Neuronal stem cell (in vitro differentiated cells): ENCODE results near the gene PLXDC1.

ENCODE experiments used
- DNase-seq: peaks from one replicate; pipeline ENCODE4 v3.0.0-alpha.2; 2013; ENCODE audit warnings: low spot score
- H2AFZ ChIP-seq: one replicate; pipeline ENCODE4 v1.6.1; 2013; ENCODE audit warnings: mild to moderate bottlenecking, low read length, inconsistent platforms
- H2AK5ac ChIP-seq: 2 replicates; pipeline ENCODE4 v1.6.1; 2013; ENCODE audit warnings: low read depth, mild to moderate bottlenecking, inconsistent platforms, low read length, moderate library complexity, mixed read lengths
- H2BK120ac ChIP-seq: 2 replicates; pipeline ENCODE4 v1.6.1; 2013; ENCODE audit warnings: low read depth, mild to moderate bottlenecking, inconsistent platforms, low read length, moderate library complexity, mixed read lengths
- H2BK12ac ChIP-seq: one replicate; pipeline ENCODE4 v1.6.1; 2013; ENCODE audit warnings: low read length, inconsistent platforms
- H2BK15ac ChIP-seq: 2 replicates; pipeline ENCODE4 v1.6.1; 2013; ENCODE audit warnings: mild to moderate bottlenecking, low read length, inconsistent platforms, mixed read lengths
- H2BK5ac ChIP-seq: one replicate; pipeline ENCODE4 v1.6.1; 2013; ENCODE audit warnings: inconsistent platforms, mild to moderate bottlenecking, low read length, moderate library complexity
- H3K14ac ChIP-seq: one replicate; pipeline ENCODE4 v1.6.1; 2013; ENCODE audit warnings: low read length, inconsistent platforms
- H3K18ac ChIP-seq: 2 replicates; pipeline ENCODE4 v1.6.1; 2013; ENCODE audit warnings: low read length, inconsistent platforms
- H3K23ac ChIP-seq: 2 replicates; pipeline ENCODE4 v1.6.1; 2013; ENCODE audit warnings: low read depth, mild to moderate bottlenecking, mixed read lengths, low read length, inconsistent platforms; ENCODE audit not compliant: poor library complexity
- H3K27ac ChIP-seq: replicated peaks from 3 replicates; pipeline ENCODE4 v1.5.1; 2013; ENCODE audit warnings: low read length, inconsistent platforms
- H3K27me3 ChIP-seq, 3 experiments: 2 replicates each; pipeline ENCODE4 v1.6.1; 2013; ENCODE audit warnings: low read length in 3 of 3, mild to moderate bottlenecking in 2 of 3, inconsistent platforms in 1 of 3, low read depth in 1 of 3, mixed read lengths in 1 of 3, moderate library complexity in 1 of 3; ENCODE audit not compliant: control insufficient read depth in 3 of 3, insufficient read depth in 3 of 3
- H3K36me3 ChIP-seq, 2 donors: replicated peaks in 1 of 2; 2 replicates each; pipeline ENCODE4 v1.6.1; 2013; ENCODE audit warnings: low read length in 2 of 2; ENCODE audit not compliant: control insufficient read depth in 2 of 2, insufficient read depth in 2 of 2
- H3K4ac ChIP-seq: 2 replicates; pipeline ENCODE4 v1.6.1; 2013; ENCODE audit warnings: inconsistent platforms, mild to moderate bottlenecking, low read length, moderate library complexity
- H3K4me1 ChIP-seq, 2 donors: 1 replicate in 1 of 2; 2 replicates in 1 of 2; pipeline ENCODE4 v1.6.1; 2013; ENCODE audit warnings: low read length in 2 of 2, low read depth in 1 of 2; ENCODE audit not compliant: control insufficient read depth in 2 of 2, insufficient read depth in 1 of 2
- H3K4me2 ChIP-seq: one replicate; pipeline ENCODE4 v1.6.1; 2013; ENCODE audit warnings: mild to moderate bottlenecking, low read length, inconsistent platforms; ENCODE audit not compliant: insufficient read depth, poor library complexity, severe bottlenecking
- H3K4me3 ChIP-seq, 2 donors: 2 replicates each; pipeline ENCODE4 v1.5.1; 2013; ENCODE audit warnings: low read length in 2 of 2, mild to moderate bottlenecking in 2 of 2, inconsistent platforms in 1 of 2, moderate library complexity in 1 of 2
- H3K79me1 ChIP-seq: one replicate; pipeline ENCODE4 v1.6.1; 2013; ENCODE audit warnings: low read depth, mild to moderate bottlenecking, inconsistent platforms, low read length, moderate library complexity
- H3K9ac ChIP-seq: one replicate; pipeline ENCODE4 v1.6.1; 2013; ENCODE audit warnings: mild to moderate bottlenecking, low read depth, low read length, inconsistent platforms; ENCODE audit not compliant: poor library complexity
- H3K9me3 ChIP-seq, 2 donors: replicated peaks in 1 of 2; 2 replicates each; pipeline versions ENCODE3 to v1.6.1; 2013; ENCODE audit warnings: low read length in 2 of 2, mild to moderate bottlenecking in 2 of 2, inconsistent platforms in 1 of 2, low read depth in 1 of 2, mixed read lengths in 1 of 2, moderate library complexity in 1 of 2; ENCODE audit not compliant: control insufficient read depth in 2 of 2, insufficient read depth in 1 of 2
- H4K8ac ChIP-seq: one replicate; pipeline ENCODE4 v1.6.1; 2013; ENCODE audit warnings: low read depth, mild to moderate bottlenecking, inconsistent platforms, low read length, moderate library complexity
- H4K91ac ChIP-seq: one replicate; pipeline ENCODE4 v1.6.1; 2013; ENCODE audit warnings: low read length, low read depth, mild to moderate bottlenecking, inconsistent platforms; ENCODE audit not compliant: poor library complexity
- whole genome bisulfite sequencing, 2 donors: extraction: QIAGEN DNeasy Blood & Tissue Kit; methylation state at CpG; one replicate each; pipeline ENCODE4 v1.1.7; 2013; ENCODE audit warnings: missing lambda C conversion rate in 2 of 2, mixed read lengths in 1 of 2; ENCODE audit not compliant: insufficient read length in 2 of 2, insufficient replicate concordance in 1 of 2; ENCODE audit errors: extremely low coverage in 2 of 2; 5-methylcytosine and 5-hydroxymethylcytosine counted together

PLXDC1 gene

GRCh38 chr17:39090908-39091665 lies 60.4 kb downstream of the PLXDC1 start:
- H3K18ac ChIP-seq: no peak overlapping the region
- H3K14ac ChIP-seq: no peak overlapping the region
- no peak for DNase-seq

DNA sequence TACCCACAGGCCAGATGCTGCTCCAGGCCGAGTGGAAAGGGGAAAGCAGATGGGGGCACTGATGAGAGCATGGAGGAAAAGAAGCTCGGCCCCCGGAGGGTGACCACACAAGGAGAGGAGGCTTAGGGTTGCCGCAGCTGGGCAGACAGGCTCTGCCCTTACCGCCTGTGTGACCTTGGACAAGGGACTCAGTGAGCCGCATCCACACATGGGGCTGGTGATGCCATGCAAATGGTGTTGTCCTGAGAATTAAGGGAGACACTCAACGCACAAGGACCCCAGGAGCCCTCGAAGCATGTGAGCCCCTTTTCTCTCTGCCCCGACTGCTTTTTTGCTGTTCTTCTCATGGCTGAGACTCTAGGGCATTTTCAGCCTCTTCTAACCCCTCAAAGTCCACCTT lies 61.0 kb downstream of the PLXDC1 start:
- H3K18ac ChIP-seq: peak overlapping the region; percentile 46
- no peaks in the 10 kb centered on the region for H3K36me3 ChIP-seq
- no peak overlapping the region for H3K4me2 ChIP-seq
- H2BK15ac ChIP-seq: peak overlapping the region; percentile 30
- H3K23ac ChIP-seq: no peak overlapping the region
- no peak overlapping the region for H3K4me3 ChIP-seq
- H2BK12ac ChIP-seq: no peak overlapping the region
- no peak overlapping the region for H3K9ac ChIP-seq
- peaks cover 0 to 4% of the 10 kb centered on the region in 2 donors for H3K4me1 ChIP-seq
- no peak overlapping the region for H2AFZ ChIP-seq
- H3K14ac ChIP-seq: no peak overlapping the region
- H2BK120ac ChIP-seq: peak overlapping the region; percentile 20
- no peak overlapping the region for H3K27ac ChIP-seq
- DNase-seq: no peak
- no peaks in the 10 kb centered on the region for H3K79me1 ChIP-seq
- WGBS, 2 donors: no CpG with 5 or more reads among the region's 9 CpGs
- no peak overlapping the region for H4K8ac ChIP-seq
- H3K9me3 ChIP-seq: peaks cover 0 to 2% of the 10 kb centered on the region in 2 donors
- no peaks in the 10 kb centered on the region for H3K27me3 ChIP-seq
- no peak overlapping the region for H3K4ac ChIP-seq
- H2BK5ac ChIP-seq: peak overlapping the region; percentile 0
- H4K91ac ChIP-seq: no peak overlapping the region
- peak overlapping the region; percentile 58 for H2AK5ac ChIP-seq

More at GRCh38 chr17:39090908-39091665, 60.4 kb downstream of the PLXDC1 start:
- Histone ChIP-seq H3K36me3 (no peaks in the 10 kb centered on the region), H2AFZ (no peak overlapping the region), H2AK5ac (no peak overlapping the region), H2BK120ac (no peak overlapping the region), H3K23ac (no peak overlapping the region), H3K27me3 (no peaks in the 10 kb centered on the region), H3K4me1 (peaks cover 0 to 4% of the 10 kb centered on the region in 2 donors), H4K8ac (no peak overlapping the region), H2BK12ac (no peak overlapping the region), H3K4me3 (no peak overlapping the region), H3K4ac (no peak overlapping the region), H3K9me3 (peaks cover 0 to 2% of the 10 kb centered on the region in 2 donors), H2BK15ac (no peak overlapping the region), H3K79me1 (no peaks in the 10 kb centered on the region), H4K91ac (no peak overlapping the region), H2BK5ac (peak overlapping the region; percentile 0), H3K27ac (no peak overlapping the region), H3K4me2 (no peak overlapping the region), H3K9ac (peak overlapping the region; percentile 53)
- no CpG with 5 or more reads among the region's 15 CpGs for WGBS, 2 donors

- H2BK120ac ChIP-seq: no peak overlapping the region
- H2BK5ac ChIP-seq: no peak overlapping the region
- H3K4me2 ChIP-seq: no peak overlapping the region
- no peak overlapping the region for H3K27ac ChIP-seq
- no peak overlapping the region for H2BK12ac ChIP-seq
- H3K79me1 ChIP-seq: no peaks in the 10 kb centered on the region
- peak overlapping the region; percentile 83 for H3K9ac ChIP-seq
- H3K23ac ChIP-seq: peak overlapping the region; percentile 78
- H2BK15ac ChIP-seq: no peak overlapping the region
- H3K4me3 ChIP-seq: no peak overlapping the region
- no peak for DNase-seq
- H4K8ac ChIP-seq: no peak overlapping the region
- H3K27me3 ChIP-seq: no peaks in the 10 kb centered on the region
- no CpG with 5 or more reads among the region's 11 CpGs for WGBS, 2 donors
- H3K9me3 ChIP-seq: no peaks in the 10 kb centered on the region
- H4K91ac ChIP-seq: no peak overlapping the region
- H2AFZ ChIP-seq: no peak overlapping the region
- peak overlapping the region; percentile 46 for H3K18ac ChIP-seq
- H3K36me3 ChIP-seq: no peaks in the 10 kb centered on the region
- H3K4me1 ChIP-seq: peaks cover 0 to 8% of the 10 kb centered on the region in 2 donors
- no peak overlapping the region for H2AK5ac ChIP-seq
- H3K4ac ChIP-seq: no peak overlapping the region
- no peak overlapping the region for H3K14ac ChIP-seq
Measured at GRCh38 chr17:39084558-39084957, 66.9 kb downstream of the PLXDC1 start.

GRCh38 chr17:39083270-39083669 lies 68.2 kb downstream of the PLXDC1 start:
- no peak overlapping the region for H3K9ac ChIP-seq
- H3K36me3 ChIP-seq: no peaks in the 10 kb centered on the region
- peaks cover 0 to 8% of the 10 kb centered on the region in 2 donors for H3K4me1 ChIP-seq
- no peak overlapping the region for H3K23ac ChIP-seq
- no peak overlapping the region for H3K4ac ChIP-seq
- no peak for DNase-seq
- no peak overlapping the region for H4K8ac ChIP-seq
- H3K27ac ChIP-seq: no peak overlapping the region
- no CpG with 5 or more reads among the region's 5 CpGs for WGBS, 2 donors
- no peak overlapping the region for H2BK120ac ChIP-seq
- no peak overlapping the region for H2AK5ac ChIP-seq
- no peaks in the 10 kb centered on the region for H3K9me3 ChIP-seq
- H3K14ac ChIP-seq: no peak overlapping the region
- H2BK12ac ChIP-seq: peak overlapping the region; percentile 1
- no peaks in the 10 kb centered on the region for H3K27me3 ChIP-seq
- H3K18ac ChIP-seq: peak overlapping the region; percentile 73
- no peaks in the 10 kb centered on the region for H3K79me1 ChIP-seq
- H3K4me2 ChIP-seq: no peak overlapping the region
- peak overlapping the region; percentile 59 for H2BK5ac ChIP-seq
- no peak overlapping the region for H3K4me3 ChIP-seq
- no peak overlapping the region for H4K91ac ChIP-seq
- H2AFZ ChIP-seq: no peak overlapping the region
- no peak overlapping the region for H2BK15ac ChIP-seq
